ENCODE results near the gene HIVEP3.

The HIVEP3 gene

DNA sequence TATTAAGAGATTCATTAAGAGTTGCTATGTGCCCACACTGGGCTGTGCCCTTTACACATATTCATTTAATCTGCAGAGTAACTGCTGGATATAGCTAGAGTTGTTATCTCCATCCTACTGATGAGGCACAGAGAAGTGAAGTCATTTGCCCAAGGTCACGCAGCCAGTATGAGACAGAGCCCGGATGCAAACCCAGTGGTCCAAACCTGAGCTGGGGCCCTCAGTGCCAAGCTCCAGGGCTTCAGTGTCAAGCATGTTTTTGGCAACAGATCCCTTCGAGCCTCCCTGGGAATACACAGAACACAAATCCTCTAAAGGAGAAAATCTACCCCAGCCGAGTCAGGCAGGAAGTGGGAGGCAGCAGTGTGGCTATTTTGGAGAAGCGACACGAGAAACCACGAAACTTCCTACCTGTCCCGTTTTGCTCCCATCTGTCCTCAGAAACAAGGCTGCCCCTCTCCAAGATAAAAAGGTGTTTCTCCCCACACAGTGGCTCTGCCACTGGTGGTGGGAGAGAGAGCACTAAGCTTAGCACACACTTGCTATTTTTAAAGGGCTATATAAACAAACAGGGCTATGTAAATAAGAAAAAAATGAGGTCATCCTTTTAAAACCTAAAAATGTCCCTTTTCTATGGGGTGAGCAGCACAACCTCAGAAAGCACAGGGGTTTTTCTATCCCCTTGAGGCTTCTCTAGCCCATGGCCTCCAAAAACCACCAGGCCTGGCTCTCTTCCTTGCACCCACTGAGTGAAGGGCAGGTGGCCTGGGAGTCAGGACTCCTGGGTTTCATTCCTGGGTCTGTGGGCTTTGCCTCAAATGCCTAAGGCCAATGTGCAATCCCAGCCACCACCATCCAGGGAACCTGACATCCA, 295.6 kb downstream of the HIVEP3 start:
- DNase-seq, result no peak

DNA sequence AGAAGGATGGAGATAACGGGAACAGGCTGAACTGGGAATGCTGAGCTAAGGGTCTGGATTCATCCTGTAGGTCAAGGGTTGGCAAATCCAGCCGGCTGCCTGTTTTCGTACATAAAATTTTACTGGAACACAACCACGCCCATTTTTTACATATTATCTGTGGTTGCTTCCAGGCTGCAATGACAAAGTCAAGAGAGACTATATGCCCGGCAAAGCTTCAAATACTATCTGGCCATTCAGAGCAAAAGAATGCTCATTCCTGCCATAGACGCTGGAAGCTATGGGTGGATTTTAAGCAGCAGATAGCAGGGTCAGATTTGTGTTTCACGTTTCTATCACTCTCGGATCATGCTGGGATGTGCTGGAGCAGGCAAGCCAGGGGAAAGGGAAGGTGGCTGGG, 296.3 kb downstream of the HIVEP3 start:
- DNase-seq, result no peak

- DNase-seq, result no peak
These were observed 296.9 kb downstream of the HIVEP3 start for GRCh38 chr1:41621791-41622190.

GRCh38 chr1:41621256-41621655, 297.5 kb downstream of the HIVEP3 start:
- no peak for DNase-seq

- DNase-seq, result no peak
These were observed 298.2 kb downstream of the HIVEP3 start for GRCh38 chr1:41620365-41621169.

- DNase-seq, result no peak
These were observed 299.0 kb downstream of the HIVEP3 start for GRCh38 chr1:41619511-41620364.

DNA sequence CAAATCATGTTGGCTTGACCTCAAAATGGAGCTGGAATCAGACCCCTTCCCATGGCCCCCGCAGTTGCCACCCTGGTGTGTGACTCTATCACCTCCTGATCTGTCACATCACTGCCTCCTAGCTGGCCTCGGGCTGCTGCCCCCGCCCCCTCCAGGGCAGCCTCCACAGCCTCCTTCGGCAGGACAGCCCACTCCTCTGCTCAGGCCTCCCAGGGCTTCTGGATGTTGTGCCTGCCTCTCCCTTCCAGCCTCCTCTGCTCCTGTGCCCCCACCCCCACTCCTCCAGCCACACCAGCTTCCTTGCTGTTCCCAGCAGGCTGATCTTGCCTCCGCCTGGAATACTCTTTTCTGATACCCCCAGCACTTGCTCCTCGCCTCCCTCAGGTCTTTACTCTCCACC, 299.9 kb downstream of the HIVEP3 start:
- no peak for DNase-seq

DNA sequence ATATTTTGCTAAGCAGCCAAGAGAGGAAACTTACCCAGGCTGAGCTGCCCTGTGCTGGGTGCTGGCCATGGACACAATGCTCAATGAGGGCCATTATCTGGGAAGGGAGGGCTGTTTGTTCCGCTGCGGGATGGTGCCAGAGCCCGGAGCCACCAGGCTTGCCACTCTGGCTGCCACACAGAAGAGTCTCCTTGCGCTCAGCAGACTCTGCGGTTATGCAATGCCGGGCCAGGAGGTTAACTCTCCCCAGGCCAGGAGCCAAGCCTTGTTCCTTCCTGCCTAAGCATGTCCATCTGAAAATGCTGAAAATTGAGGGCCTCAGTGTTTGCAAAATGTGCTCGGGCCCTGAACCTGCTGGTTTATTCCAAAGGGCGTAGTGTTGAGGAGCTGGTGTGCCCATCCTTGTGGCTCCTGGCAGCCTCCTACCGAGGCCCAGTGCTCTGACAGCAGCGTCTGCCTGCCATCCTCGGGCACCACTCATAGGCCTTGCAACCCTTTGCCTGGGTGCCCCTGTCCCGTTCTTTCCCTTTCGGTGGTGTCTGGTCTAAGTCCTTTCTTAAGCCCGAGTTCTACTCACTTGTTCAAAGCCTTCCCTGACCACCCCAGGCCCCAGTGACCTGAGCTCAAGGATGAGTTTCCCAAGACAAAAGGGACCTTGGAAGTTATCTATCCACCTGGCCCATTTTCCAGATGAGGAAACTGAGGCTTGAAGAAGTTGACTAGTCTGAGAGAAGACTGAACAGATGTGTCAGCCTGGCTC, 300.5 kb downstream of the HIVEP3 start:
- DNase-seq, result no peak

- DNase-seq, result no peak
These were observed 301.4 kb downstream of the HIVEP3 start for GRCh38 chr1:41617336-41617735.

DNA sequence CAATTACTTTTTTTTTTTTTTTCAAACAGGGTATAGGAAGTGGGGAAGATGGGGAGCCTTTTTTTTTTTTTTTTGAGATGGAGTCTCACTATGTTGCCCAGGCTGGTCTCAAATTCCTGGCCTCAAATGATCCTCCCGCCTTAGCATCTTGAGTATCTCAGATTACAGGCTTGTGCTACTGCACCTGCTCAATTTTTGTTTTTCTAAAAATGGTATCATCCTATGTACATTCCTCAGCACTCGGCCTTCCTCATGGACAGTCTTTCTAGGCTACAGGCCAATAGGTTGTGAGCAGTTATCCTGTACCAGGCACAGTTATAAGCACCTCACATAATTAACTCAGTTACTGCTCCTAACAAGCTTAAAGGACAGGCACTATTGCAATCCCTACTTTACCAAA, 302.2 kb downstream of the HIVEP3 start:
- no peak for DNase-seq

DNA sequence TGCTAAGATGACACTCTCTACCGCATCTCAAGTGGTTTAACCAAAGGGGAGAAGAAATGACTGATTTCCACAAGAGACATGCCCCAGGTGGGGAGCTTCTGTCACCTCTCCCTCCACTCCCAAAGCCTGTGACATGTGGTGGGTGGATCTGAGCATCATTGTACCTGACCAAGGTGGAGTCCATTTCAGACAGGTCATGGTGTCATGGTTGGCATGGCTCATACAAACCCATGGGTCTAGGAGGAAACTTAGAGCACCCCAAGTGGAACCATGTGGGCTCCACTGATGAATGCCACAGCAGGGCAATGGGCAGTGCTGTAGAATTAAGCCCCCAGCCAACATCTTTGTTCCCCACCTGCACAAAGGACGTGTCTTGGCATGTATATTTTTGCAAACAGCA, 302.7 kb downstream of the HIVEP3 start:
- no peak for DNase-seq

GRCh38 chr1:41615316-41615715, 303.4 kb downstream of the HIVEP3 start:
- no peak for DNase-seq

DNA sequence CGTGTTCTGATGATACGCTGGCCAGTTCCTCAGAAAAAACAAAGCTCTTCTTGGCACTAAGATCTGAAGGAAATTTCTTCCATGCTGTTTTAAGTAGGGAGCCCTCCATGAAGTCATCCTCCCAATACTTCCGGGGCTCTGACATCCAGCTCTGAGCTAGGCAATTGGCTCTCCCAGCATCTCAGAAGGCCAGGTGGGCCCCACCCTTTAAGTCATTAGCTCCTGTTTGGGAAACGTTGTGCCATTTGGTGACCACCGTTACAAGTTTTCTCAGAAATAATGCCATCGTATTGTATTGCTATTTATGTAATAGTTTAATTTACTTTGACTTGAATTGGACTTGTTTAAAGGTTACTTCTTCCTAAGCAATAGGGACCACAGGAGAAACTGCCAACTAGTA, 303.9 kb downstream of the HIVEP3 start:
- DNase-seq, result no peak

- DNase-seq, result no peak
These were observed 304.8 kb downstream of the HIVEP3 start for GRCh38 chr1:41613689-41614574.

GRCh38 chr1:41612953-41613352, 305.8 kb downstream of the HIVEP3 start:
- no peak for DNase-seq

- DNase-seq, result no peak
These were observed 306.7 kb downstream of the HIVEP3 start for GRCh38 chr1:41611932-41612450.

GRCh38 chr1:41611068-41611931, 307.4 kb downstream of the HIVEP3 start:
- DNase-seq, result no peak

DNA sequence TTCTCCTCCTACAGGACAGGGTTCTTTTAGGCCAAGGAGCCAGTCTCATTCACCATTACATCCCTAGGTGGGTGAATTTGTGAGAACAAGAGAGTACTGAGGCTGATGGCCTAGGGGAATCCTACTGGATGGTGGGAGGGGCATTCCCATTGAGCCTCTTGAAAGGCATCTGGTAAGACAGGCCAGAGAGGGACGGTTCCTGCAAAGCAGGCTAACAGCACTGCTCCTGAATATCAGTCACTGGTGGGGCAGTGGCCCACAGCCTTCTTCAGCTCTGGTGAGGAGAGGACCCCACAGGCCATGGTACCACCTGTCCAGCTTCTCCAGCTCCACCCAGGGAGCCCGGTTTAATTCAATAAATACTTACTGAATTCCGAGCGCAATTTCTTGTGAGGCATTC, 308.4 kb downstream of the HIVEP3 start:
- DNase-seq, result no peak

- no peak for DNase-seq
These were observed 309.4 kb downstream of the HIVEP3 start for GRCh38 chr1:41609166-41609883.

Measured in stimulated activated naive CD4-positive, alpha-beta T cell treated with Interleukin-2 at 50 U/mL for 16 hours (primary cell).